ENCODE results near the gene LDLRAD4.
A peak's percentile ranks its signal among the peaks of the same experiment; 100 is the strongest.

Gene LDLRAD4

GRCh38 chr18:13217466-13217961, 1.0 kb upstream of the LDLRAD4 start:
- peak; percentile 19 to 66 for DNase-seq (ENCODE audit: low spot score in 2 of 2)
- Mint-ChIP-seq H3K4me3 (peak overlapping the region; percentile 64), H3K36me3 (no peaks in the 10 kb centered on the region), H3K4me1 (peaks cover 5% of the 10 kb centered on the region), H3K9me3 (no peaks in the 10 kb centered on the region), H3K27ac (no peak overlapping the region)
- peak; percentile 55 for ATAC-seq

- H3K9me3 Mint-ChIP-seq = no peaks in the 10 kb centered on the region
- no peaks in the 10 kb centered on the region for H3K36me3 Mint-ChIP-seq
- H3K4me3 Mint-ChIP-seq = no peak overlapping the region
- DNase-seq (ENCODE audit: low spot score in 2 of 2) (peak in 1 of 2 donors; percentile 57), ATAC-seq (no peak)
- peaks cover 5% of the 10 kb centered on the region for H3K4me1 Mint-ChIP-seq
- H3K27ac Mint-ChIP-seq = no peak overlapping the region
These were observed 591 bp upstream of the LDLRAD4 start for GRCh38 chr18:13217971-13218367.

GRCh38 chr18:13218997-13219396, 437 bp downstream of the LDLRAD4 start:
- ATAC-seq (no peak), DNase-seq (ENCODE audit: low spot score in 2 of 2) (no peak)
- Mint-ChIP-seq H3K4me1 (peaks cover 5% of the 10 kb centered on the region), H3K4me3 (peak overlapping the region; percentile 46), H3K9me3 (no peaks in the 10 kb centered on the region), H3K36me3 (no peaks in the 10 kb centered on the region), H3K27ac (no peak overlapping the region)

GRCh38 chr18:13219593-13220159, 1.1 kb downstream of the LDLRAD4 start:
- ATAC-seq (no peak), DNase-seq (ENCODE audit: low spot score in 2 of 2) (no peak)
- H3K27ac Mint-ChIP-seq = no peak overlapping the region
- H3K9me3 Mint-ChIP-seq = no peaks in the 10 kb centered on the region
- H3K4me1 Mint-ChIP-seq = peaks cover 5% of the 10 kb centered on the region
- peak overlapping the region; percentile 46 for H3K4me3 Mint-ChIP-seq
- no peaks in the 10 kb centered on the region for H3K36me3 Mint-ChIP-seq

GRCh38 chr18:13220361-13220991, 1.9 kb downstream of the LDLRAD4 start:
- no peak overlapping the region for H3K27ac Mint-ChIP-seq
- no peak overlapping the region for H3K4me3 Mint-ChIP-seq
- ATAC-seq = no peak

GRCh38 chr18:13221869-13222855, 3.6 kb downstream of the LDLRAD4 start:
- H3K4me1 Mint-ChIP-seq = peaks cover 5% of the 10 kb centered on the region
- H3K9me3 Mint-ChIP-seq = no peaks in the 10 kb centered on the region
- DNase-seq (ENCODE audit: low spot score in 2 of 2) (no peak), ATAC-seq (no peak)
- no peaks in the 10 kb centered on the region for H3K36me3 Mint-ChIP-seq
- H3K4me3 Mint-ChIP-seq = no peak overlapping the region
- no peak overlapping the region for H3K27ac Mint-ChIP-seq

More at GRCh38 chr18:13220361-13220991, 1.9 kb downstream of the LDLRAD4 start:
- no peaks in the 10 kb centered on the region for H3K36me3 Mint-ChIP-seq
- H3K4me1 Mint-ChIP-seq = peaks cover 5% of the 10 kb centered on the region
- DNase-seq (ENCODE audit: low spot score in 2 of 2) = no peak
- no peaks in the 10 kb centered on the region for H3K9me3 Mint-ChIP-seq

GRCh38 chr18:13222856-13223281, 4.3 kb downstream of the LDLRAD4 start:
- no peaks in the 10 kb centered on the region for H3K9me3 Mint-ChIP-seq
- no peak for DNase-seq (ENCODE audit: low spot score in 2 of 2)
- ATAC-seq = no peak
- no peaks in the 10 kb centered on the region for H3K36me3 Mint-ChIP-seq
- no peak overlapping the region for H3K4me3 Mint-ChIP-seq
- H3K4me1 Mint-ChIP-seq = peaks cover 5% of the 10 kb centered on the region
- H3K27ac Mint-ChIP-seq = no peak overlapping the region

GRCh38 chr18:13223311-13224143, 5.0 kb downstream of the LDLRAD4 start:
- H3K27ac Mint-ChIP-seq = no peak overlapping the region

GRCh38 chr18:13225261-13225660, 6.7 kb downstream of the LDLRAD4 start:
- Mint-ChIP-seq H3K36me3 (no peaks in the 10 kb centered on the region), H3K4me3 (no peak overlapping the region), H3K9me3 (no peaks in the 10 kb centered on the region), H3K4me1 (no peaks in the 10 kb centered on the region), H3K27ac (no peak overlapping the region)
- no peak for ATAC-seq
- no peak for DNase-seq (ENCODE audit: low spot score in 2 of 2)

More at GRCh38 chr18:13223311-13224143, 5.0 kb downstream of the LDLRAD4 start:
- Mint-ChIP-seq H3K4me3 (no peak overlapping the region), H3K4me1 (peaks cover 5% of the 10 kb centered on the region), H3K36me3 (no peaks in the 10 kb centered on the region), H3K9me3 (no peaks in the 10 kb centered on the region)
- ATAC-seq (no peak), DNase-seq (ENCODE audit: low spot score in 2 of 2) (no peak)

GRCh38 chr18:13226533-13227144, 8.1 kb downstream of the LDLRAD4 start:
- ATAC-seq (no peak), DNase-seq (ENCODE audit: low spot score in 2 of 2) (no peak)
- Mint-ChIP-seq H3K27ac (no peak overlapping the region), H3K36me3 (no peaks in the 10 kb centered on the region), H3K4me1 (no peaks in the 10 kb centered on the region), H3K4me3 (no peak overlapping the region), H3K9me3 (no peaks in the 10 kb centered on the region)

- no peak for ATAC-seq
- H3K36me3 Mint-ChIP-seq = no peaks in the 10 kb centered on the region
These were observed 9.3 kb downstream of the LDLRAD4 start for GRCh38 chr18:13227910-13228309.

GRCh38 chr18:13229001-13229671, 10.6 kb downstream of the LDLRAD4 start:
- Mint-ChIP-seq H3K4me3 (no peak overlapping the region), H3K4me1 (no peaks in the 10 kb centered on the region), H3K9me3 (no peaks in the 10 kb centered on the region), H3K36me3 (no peaks in the 10 kb centered on the region), H3K27ac (no peak overlapping the region)
- DNase-seq (ENCODE audit: low spot score in 2 of 2) (no peak), ATAC-seq (no peak)

More at GRCh38 chr18:13227910-13228309, 9.3 kb downstream of the LDLRAD4 start:
- Mint-ChIP-seq H3K4me1 (no peaks in the 10 kb centered on the region), H3K4me3 (no peak overlapping the region), H3K9me3 (no peaks in the 10 kb centered on the region), H3K27ac (no peak overlapping the region)
- DNase-seq (ENCODE audit: low spot score in 2 of 2) = no peak

GRCh38 chr18:13231151-13231550, 12.6 kb downstream of the LDLRAD4 start:
- Mint-ChIP-seq H3K9me3 (no peaks in the 10 kb centered on the region), H3K27ac (no peak overlapping the region), H3K4me3 (no peak overlapping the region), H3K36me3 (no peaks in the 10 kb centered on the region), H3K4me1 (no peaks in the 10 kb centered on the region)
- ATAC-seq (no peak), DNase-seq (ENCODE audit: low spot score in 2 of 2) (no peak)
